Mesothelial cell of epicardium (in vitro differentiated cells): ENCODE results near the gene HOXA13. TPM values are rescaled to one million over a fixed set of nuclear protein-coding genes. Genes with fewer than 3 reads are reported as not detected.
A peak's percentile ranks its signal among the peaks of the same experiment; 100 is the strongest.

Experiments
- DNase-seq, 2 experiments: peaks; one replicate each; pipeline ENCODE4 v3.0.0; 2021; ENCODE audit warnings: low spot score in 2 of 2; ENCODE audit not compliant: unreplicated experiment in 2 of 2
- H3K27ac Mint-ChIP-seq: 2 replicates; pipeline ENCODE4 v1.8.0; 2021; ENCODE audit warnings: mixed read lengths
- H3K27me3 Mint-ChIP-seq: 2 replicates; pipeline ENCODE4 v1.8.0; 2021; ENCODE audit warnings: low read depth, mixed read lengths
- H3K36me3 Mint-ChIP-seq: 2 replicates; pipeline ENCODE4 v1.8.0; 2021; ENCODE audit warnings: mixed read lengths
- H3K4me1 Mint-ChIP-seq: 2 replicates; pipeline ENCODE4 v1.8.0; 2021; ENCODE audit warnings: mixed read lengths
- H3K4me3 Mint-ChIP-seq: 2 replicates; pipeline ENCODE4 v1.8.0; 2021; ENCODE audit warnings: mild to moderate bottlenecking, moderate library complexity, mixed read lengths
- H3K9me3 Mint-ChIP-seq: 2 replicates; pipeline ENCODE4 v1.8.0; 2021; ENCODE audit warnings: mixed read lengths
- CTCF ChIP-seq: fragments of 200-600 bp; sonication (generic); IDR thresholded peaks from one replicate; pipeline ENCODE4 v1.5.0; 2021; ENCODE audit warnings: antibody characterized with exemption; ENCODE audit not compliant: unreplicated experiment
- total RNA-seq: library from RNA; stranded (reverse); gene quantifications from 3 replicates; pipeline ENCODE4 v1.2.1, GENCODE V29; 2021

Gene HOXA13
- total RNA-seq, 1 donor from 2014 or later, result 7.7 TPM

GRCh38 chr7:27193335-27194001 is 6.4 kb downstream of the HOXA13 start:
- DNase-seq, result peak in 1 of 2 experiments; percentile 39

GRCh38 chr7:27192546-27193334 is 7.2 kb downstream of the HOXA13 start:
- DNase-seq, result no peak
- peak overlapping the region; percentile 67 for H3K4me3 Mint-ChIP-seq

More at GRCh38 chr7:27193335-27194001, 6.4 kb downstream of the HOXA13 start:
- no peak for TF ChIP-seq CTCF
- Mint-ChIP-seq H3K4me1 (peaks cover 42% of the 10 kb centered on the region), H3K9me3 (no peaks in the 10 kb centered on the region), H3K27me3 (peaks cover 96% of the 10 kb centered on the region), H3K4me3 (peak overlapping the region; percentile 67), H3K36me3 (no peaks in the 10 kb centered on the region), H3K27ac (peak overlapping the region; percentile 94)

GRCh38 chr7:27191833-27192545 is 7.9 kb downstream of the HOXA13 start:
- peaks cover 51% of the 10 kb centered on the region for H3K4me1 Mint-ChIP-seq
- H3K27me3 Mint-ChIP-seq, result peaks cover 96% of the 10 kb centered on the region
- no peaks in the 10 kb centered on the region for H3K36me3 Mint-ChIP-seq
- peak overlapping the region; percentile 59 for H3K4me3 Mint-ChIP-seq
- no peaks in the 10 kb centered on the region for H3K9me3 Mint-ChIP-seq
- H3K27ac Mint-ChIP-seq, result peak overlapping the region; percentile 80
- DNase-seq, result no peak
- no peak for TF ChIP-seq CTCF

More at GRCh38 chr7:27192546-27193334, 7.2 kb downstream of the HOXA13 start:
- no peak for TF ChIP-seq CTCF
- Mint-ChIP-seq H3K27ac (peak overlapping the region; percentile 94), H3K9me3 (no peaks in the 10 kb centered on the region), H3K27me3 (peaks cover 96% of the 10 kb centered on the region), H3K36me3 (no peaks in the 10 kb centered on the region), H3K4me1 (peaks cover 49% of the 10 kb centered on the region)

GRCh38 chr7:27191161-27191731 is 8.6 kb downstream of the HOXA13 start:
- DNase-seq, result no peak
- Mint-ChIP-seq H3K4me1 (peaks cover 55% of the 10 kb centered on the region), H3K4me3 (no peak overlapping the region), H3K36me3 (no peaks in the 10 kb centered on the region), H3K27me3 (peaks cover 96% of the 10 kb centered on the region), H3K9me3 (no peaks in the 10 kb centered on the region), H3K27ac (peak overlapping the region; percentile 80)
- TF ChIP-seq CTCF, result no peak

GRCh38 chr7:27189997-27190748 is 9.7 kb downstream of the HOXA13 start:
- Mint-ChIP-seq H3K27me3 (peaks cover 98% of the 10 kb centered on the region), H3K9me3 (no peaks in the 10 kb centered on the region)

More at GRCh38 chr7:27189997-27190748, 9.7 kb downstream of the HOXA13 start:
- peak overlapping the region; percentile 95 for H3K27ac Mint-ChIP-seq
- no peak for TF ChIP-seq CTCF
- H3K36me3 Mint-ChIP-seq, result no peaks in the 10 kb centered on the region
- H3K4me1 Mint-ChIP-seq, result peaks cover 61% of the 10 kb centered on the region
- peak in 1 of 2 experiments; percentile 37 for DNase-seq
- peak overlapping the region; percentile 61 for H3K4me3 Mint-ChIP-seq
